Activated CD4-positive, alpha-beta T cell treated with anti-CD3 and anti-CD28 coated beads, Interleukin-2, Interleukin-4, amounts not matched to agents 100 ng/mL and 50 ng/mL, durations not matched to agents 16 hours and 8 hours (primary cell): ENCODE measurements around the gene RBFOX1.

ENCODE experiments used
- DNase-seq: peaks from one replicate; pipeline ENCODE4 v3.0.0-alpha.2; 2020; ENCODE audit warnings: low spot score

Gene RBFOX1

DNA sequence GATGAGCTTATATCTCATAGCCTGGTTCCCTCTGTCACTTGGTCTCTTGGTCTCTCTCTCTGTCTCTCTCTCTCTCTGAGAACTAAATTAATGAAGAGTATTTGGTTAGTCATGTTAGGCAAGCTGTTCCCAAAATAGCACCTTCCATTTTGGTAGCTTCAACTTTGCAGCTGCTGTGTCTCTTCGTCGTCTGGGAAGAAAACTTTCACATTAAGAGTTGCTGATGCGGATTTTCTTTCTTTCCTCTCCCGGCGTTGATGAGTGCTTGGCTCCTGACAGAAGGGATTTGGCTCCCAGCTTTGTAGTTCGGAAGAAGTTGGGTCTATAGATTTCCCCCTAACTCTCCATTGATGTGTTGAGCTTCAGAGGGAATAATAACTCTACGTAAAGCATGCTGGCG lies at the start of gene RBFOX1:
Gene RBFOX1 (plus strand): TSS at position 235 of the 400 bp plus-strand sequence.
- no peak for DNase-seq

DNA sequence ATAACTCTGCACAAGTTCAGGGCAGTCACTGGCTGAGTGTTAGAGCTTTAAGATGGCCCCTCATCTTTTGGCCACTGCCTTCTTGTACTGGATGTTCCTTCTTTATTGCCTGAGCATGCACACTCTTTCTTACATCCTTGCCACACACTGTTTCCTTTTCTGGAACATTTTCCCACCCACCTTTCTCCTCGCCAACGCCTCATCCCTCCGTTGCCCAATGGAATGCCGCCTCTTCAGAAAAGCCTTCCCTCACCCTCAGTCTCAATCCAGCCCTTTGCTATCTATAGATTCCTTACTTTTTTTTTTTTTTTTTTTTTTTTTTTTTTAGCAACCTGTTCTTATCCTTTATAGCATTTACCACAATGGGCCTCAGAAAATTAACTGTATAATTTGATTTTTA lies 47.9 kb upstream of the RBFOX1 start:
- DNase-seq: no peak

DNA sequence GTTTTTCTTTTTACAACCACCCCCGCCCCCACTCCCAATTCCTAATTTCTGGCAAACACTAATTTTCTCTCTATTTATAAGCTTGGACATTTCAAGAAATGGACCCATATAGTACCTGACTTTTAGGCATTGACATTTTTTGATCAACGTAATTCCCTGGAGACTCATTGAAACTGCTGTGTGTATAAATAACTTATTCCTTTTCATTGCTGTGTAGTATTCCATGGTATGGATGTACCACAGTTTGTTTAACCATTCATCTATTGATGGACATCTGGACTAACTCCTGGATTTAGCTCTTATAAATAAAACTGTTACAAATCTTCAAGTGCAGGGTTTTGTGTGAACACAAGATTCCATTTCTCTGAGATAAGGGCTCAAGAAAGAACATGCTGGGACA lies 47.1 kb upstream of the RBFOX1 start:
- DNase-seq: no peak

DNA sequence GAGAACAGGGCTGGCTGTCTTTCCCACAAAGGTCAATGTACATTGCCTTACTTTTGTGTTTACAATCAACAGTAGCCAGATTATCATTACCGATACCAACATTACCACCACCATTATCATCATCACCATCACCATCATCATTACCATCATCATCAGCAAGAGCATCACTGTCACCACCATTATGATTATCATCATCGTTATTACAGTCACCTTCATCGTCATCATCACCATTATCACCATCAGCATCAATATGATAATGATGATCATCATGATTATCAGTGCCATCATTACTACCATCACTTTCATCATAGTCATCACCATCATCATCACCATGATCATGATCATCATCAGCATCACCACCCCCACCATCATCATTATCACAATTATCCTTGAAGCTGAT lies 43.3 kb upstream of the RBFOX1 start:
- DNase-seq: no peak

DNA sequence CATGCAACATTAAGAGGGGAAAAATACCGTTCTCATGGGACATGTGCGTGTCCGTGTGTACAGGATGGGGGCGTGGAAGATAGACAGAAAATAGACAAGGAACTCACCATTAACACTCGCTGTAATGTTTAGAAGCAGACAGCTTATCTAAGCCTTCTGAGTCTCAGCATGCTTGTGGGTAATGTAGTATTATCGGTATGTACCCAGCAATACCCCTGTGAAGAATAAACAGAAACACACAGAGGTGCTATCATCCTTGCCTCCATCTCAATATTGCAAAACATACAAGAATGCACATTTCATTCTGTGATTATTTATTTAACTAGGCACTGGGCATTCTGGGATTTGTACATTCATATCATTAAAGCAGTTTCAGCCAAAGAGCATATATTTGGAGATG lies 42.0 kb upstream of the RBFOX1 start:
- no peak for DNase-seq

DNA sequence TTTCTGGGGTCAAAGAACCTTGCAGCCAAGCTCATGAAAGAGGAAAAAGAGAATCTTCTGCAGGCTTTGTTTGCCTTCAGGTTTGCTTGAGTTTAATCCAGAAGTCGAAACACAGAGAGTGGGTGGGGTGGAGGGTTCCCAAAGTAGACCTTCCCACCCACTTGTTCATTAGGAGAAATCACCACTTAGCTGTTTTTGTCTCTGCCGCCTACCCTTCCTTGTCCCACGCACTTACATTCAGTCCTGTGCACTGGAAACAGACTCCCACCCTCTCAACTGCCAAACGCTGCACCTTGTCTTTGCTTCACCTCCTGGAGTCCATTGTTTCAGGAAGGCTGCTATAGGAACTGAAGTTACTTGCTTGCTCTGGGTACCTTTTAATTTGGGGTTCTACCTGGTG lies 38.6 kb upstream of the RBFOX1 start:
- no peak for DNase-seq

DNA sequence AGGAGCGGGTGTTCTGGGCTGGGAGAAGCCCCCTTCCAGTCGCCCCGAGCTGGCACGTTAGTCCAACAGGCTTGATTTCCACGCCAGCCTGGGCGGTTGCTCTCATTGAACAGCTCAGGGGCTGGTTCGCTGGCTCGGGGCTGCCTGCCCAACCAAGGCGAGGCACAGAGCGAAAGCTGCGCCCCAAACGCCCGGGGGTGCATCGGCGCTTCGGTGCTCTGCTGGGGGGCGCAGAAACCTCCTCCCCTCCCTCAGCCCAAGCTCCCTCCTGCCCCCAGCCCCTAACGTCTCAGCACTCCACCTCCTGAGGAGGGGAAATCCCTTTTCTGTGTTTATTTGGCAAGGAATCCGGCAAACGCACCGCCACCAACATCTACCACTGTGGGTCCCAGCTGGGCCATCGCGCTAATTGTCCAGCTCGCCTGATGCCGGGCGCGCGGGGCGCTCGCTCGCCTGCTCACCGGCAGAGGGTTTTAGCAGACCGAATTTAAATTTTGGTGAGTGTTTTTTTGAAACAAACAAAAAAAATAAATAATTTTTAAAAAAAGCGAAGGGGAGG lies 29.5 kb upstream of the RBFOX1 start:
- DNase-seq: no peak

DNA sequence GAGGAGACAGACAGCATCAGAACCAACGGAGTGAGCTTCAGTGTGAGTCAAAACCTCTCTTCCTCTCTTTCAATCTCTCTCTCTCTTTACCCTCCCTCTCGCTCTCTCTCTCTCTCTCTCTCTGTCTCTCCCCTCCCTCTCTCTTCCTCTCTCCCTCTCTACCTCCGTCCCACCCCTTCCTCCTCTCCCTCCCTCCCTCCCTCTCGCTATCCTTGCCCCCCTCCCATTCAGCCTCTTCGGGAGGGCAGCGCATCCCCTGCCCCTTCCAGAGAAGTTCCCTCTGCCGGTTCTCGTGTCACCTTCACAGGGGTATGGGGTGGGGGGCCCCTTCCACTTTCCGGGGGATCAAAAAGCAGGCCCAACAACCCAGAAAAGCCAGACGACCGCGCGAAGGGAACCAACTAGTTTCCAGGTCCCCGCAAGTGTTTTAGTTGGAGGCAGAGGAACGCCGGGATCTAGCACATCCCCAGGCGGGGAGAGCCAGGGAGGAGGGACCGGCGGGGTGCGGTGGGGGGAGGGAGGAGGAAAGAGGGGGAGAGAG lies 28.9 kb upstream of the RBFOX1 start:
- DNase-seq: no peak

DNA sequence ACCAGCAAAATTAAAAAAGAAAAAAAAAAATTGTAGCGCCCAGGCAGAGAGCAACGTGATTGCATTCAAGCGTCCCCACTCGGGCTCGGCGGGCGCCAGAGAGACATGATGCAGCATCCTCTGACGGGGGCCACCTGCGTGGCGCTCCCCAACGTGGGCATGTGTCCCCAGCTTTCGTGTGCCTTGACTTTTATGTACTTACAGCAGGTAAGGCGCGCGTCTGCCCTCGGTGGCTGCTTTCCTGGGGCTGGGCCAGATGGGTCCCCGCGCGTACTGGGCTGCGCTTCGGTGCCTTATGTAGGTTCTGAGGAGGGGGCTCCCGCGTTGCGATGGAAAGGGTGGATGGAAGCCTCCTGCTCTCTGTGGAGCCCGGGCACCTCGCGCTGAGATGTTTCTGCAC lies 28.4 kb upstream of the RBFOX1 start:
- no peak for DNase-seq

DNA sequence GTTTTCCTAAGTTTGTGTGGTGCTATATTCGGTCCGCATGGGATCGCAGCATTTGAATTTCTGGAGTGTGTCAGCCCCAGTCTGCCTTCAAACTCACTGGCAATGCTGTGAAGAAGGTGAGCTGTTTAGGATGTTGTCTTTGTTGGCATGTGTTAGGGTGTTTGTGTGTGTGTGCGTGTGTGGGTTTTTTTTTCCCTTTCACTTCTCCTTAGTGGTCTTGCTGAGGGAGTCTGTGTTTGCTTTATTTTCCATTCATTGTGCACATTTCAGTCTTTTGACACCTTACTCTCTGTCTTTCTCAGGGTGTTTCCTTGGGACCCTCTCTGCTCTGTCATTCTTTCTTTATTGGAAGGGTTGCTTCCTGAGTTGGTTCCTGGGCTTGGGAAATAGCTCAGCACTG lies 27.7 kb upstream of the RBFOX1 start:
- no peak for DNase-seq

DNA sequence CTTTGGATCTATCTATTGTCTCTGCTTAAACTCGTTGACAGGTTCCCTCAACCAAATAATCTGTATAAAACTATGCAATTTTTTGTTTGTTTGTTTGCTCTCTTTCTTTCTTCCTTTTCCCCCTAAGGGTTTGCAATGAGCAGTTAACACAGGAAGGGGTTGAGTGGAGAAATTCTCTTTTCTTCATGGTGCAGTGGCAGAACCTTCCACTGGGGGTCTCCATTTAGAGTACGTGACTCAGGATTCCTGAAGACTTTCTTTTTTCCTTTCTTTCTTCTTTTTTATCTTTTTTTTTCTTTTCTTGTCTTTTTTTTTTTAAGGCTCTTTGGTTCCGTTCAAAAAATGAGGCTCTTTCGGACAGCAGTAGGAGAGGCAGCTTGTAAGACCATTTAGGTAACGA lies 19.5 kb upstream of the RBFOX1 start:
- DNase-seq: no peak

DNA sequence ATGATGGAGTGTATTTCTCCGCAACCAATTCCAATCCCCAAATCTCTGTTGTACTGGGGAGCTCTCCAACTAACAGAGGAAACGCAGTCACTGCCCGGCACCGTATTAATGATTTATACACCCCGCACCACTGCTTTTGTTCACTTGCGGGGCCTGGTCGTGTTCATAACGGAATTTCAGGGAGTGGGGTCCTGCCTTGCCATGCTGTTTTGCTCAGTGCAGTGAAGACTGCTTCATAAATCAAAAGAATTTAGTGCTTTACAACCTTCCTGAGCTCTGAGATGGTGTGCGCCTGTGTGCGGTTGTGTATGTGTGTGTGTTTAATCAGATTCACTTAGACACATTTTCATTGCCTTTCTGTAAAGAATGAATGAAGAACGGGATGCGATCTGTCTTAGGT lies 18.5 kb upstream of the RBFOX1 start:
- DNase-seq: no peak

DNA sequence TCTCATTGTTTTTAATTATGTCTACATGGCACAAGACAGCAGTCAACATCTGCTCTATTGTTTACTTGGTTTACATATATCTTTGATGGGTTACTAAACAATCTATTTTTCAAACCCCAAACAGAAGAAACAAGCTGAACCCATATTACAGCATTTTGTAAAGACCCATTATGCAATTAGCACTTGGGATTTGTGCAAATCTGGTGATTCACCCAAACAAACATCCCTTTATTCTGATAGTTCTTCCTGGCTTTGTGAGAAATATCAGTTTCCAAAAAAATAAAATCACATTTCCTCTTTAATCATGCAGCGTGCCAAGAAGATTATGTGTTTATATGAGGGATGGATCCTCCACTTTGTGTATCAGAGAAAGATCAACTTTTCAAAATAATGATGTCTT lies 16.8 kb upstream of the RBFOX1 start:
- no peak for DNase-seq

DNA sequence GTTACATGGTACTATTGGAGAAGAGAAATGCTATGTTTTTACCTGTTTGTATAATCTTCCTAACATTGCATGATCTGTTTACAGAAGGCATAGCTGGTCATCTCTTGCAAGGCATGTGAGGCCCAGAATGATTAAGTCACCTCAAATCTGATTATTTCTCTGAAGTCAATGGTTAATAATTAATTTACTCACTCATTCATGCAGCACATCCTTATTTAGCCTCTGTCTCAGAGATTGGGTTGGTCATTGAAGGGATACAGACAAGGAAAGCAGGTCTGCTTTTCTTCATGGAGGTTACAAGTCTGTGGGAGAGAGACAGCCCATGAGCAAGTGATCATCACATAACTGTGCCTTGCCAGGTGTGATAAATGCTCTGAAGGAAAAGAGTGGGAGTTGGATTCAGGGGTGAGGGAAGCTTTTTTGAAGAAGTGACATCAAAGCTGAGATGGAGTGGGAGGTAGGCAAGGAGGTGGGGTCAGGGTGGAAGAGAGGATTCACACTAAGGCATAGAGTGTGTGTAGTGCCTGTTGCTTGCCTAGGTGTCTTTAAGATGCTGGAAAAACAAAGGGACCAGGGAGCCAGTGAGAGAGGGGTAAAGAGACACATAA lies 16.3 kb upstream of the RBFOX1 start:
- DNase-seq: no peak

DNA sequence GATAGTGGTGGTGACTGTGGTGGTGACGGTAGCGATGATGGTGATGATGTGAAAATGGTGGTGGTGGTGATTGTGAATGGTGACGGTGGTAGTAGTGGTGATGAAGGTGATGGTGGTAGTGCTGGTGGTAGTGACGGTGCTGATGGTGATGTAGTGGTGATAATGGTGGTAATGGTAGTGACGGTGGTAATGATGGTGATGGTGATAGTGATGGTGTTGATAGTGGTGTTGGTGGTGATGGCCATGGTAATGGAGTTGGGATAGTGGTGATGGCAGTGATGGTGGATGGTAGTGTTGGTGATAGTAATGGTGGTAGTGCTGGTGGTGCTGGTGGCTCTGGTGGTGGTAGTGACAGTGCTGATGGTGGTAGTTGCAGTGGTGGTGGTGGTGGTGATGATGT lies 14.7 kb upstream of the RBFOX1 start:
- DNase-seq: no peak

DNA sequence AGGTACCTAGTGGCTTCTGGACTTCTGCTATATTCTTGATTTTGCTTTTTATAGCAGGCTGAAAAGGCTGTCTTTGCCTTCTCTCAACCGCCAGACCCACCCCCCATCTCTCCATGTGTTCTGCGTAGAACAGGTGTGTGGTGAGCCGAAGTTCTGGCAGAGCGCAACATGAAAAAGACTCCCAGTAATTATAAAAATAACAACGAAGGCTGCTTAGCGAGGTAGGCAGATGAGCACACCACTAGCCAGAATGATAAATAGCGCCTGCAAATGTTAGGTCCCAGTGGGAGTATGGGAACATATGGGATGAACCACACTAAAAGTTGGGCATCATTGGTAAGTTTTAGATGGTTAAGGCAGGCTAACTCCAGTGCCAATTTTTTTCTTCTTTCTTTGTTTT lies 14.0 kb upstream of the RBFOX1 start:
- DNase-seq: no peak

DNA sequence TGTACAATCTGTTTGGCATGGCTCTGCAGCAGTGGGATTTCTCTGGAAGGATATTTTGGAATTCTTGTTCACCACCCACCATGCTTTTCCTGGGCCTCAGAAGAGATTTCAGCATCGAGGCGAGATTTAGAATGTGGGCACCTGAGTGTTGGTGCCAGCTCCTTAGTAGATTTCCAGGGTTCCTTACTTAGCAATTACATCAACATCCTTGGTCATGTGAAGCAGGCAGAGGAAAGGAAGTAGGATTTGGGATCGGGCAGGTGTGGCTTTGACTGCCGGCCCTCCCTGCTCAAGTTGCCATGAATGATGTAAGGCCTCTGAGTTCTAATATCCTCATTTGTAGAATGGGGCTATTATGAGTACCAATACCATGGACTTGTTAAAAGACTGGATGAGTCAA lies 13.1 kb upstream of the RBFOX1 start:
- DNase-seq: no peak

DNA sequence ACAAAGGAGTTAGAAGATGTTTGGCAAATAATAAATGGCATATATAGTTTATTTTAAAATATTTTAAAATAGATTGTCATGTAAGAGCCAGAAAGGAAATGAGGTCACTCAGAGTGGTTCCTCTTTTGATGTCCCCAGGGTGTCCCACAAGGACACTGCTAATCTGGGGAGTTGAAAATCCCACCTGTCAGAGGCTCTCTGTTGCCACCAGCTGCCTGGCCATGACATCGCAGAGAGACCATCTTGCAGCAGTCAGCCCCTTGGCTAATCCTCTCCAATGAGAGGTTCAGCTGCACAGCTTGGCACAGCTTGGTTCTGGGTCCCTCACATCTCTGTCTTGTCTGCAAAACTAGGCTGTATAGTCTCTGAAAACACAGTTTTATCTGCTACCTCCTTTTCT lies 11.0 kb upstream of the RBFOX1 start:
- DNase-seq: no peak

DNA sequence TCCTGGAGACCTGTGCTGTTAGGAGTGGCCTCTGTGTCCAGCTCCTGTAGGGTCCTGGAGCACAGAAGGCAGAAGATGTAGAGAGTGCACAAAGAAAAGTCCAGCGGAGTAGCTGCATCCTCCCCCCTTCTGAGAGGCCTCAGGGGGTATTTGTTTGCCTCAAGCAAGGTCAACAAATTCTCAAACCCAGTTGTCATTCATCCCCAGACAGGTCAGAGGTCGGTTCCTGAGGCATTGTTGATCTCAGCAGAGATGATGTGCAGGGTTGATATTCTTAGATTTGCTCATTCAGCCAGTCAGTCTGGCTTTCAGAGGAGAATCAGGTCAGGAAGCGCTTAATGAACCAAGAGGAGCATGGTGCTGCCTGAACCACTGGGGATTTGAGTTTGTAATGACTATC lies 8.3 kb upstream of the RBFOX1 start:
- DNase-seq: no peak

DNA sequence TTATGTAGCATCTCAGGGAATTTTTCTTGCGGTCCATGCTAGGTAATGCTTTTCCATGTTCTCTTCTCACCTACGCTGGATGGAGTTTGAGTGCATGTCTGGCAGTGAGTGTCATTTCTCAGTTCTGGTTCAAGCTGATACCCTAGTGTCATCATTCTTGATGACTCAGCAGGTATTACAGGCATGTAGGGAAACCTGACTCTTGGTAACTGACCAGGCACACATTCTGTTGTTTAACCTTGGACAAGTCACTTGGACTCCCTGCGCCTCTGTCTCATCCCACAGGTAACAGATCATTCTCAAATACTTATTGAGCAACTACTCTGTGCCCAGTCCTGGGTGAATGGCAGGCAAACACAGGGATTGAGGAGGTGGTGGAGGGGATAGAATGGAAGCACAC lies 6.8 kb upstream of the RBFOX1 start:
- DNase-seq: no peak

DNA sequence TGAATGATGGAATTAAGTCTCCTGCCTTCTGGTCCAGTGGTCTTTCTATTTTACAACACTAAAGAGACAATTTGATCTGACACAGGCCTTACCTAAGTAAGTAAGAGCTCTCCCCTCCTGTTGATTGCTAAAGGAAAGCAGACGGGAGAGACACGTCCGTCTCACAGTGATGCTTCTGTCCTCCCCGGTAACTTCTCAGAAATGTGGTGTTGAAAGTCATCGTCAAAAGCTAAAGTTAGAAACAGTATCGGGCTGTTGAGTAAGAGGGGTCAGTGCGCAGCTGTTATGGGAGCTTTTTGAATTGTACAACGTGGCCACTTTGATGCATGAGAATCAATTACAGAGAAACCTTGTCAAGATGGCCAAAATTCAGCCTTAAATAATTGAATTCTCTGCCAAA lies 1.9 kb upstream of the RBFOX1 start:
- no peak for DNase-seq

DNA sequence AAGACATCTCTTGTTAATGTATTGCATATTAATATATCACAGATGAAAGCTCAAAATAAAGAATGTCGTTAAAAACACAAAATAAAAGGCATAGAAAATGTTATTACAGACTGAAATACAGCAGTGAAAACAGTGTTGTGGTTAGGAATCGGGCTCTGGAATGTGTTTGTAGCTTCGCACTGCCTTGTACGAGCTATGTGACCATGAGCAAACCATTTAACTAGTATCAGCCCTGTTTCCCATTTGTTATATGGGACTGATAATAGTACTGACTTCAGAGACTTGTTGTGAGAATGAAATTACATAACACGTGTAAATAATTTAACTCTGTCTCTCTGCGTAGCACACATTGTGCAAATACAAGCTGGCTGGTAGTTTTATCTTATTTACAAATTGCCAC lies 648 bp upstream of the RBFOX1 start:
- no peak for DNase-seq

DNA sequence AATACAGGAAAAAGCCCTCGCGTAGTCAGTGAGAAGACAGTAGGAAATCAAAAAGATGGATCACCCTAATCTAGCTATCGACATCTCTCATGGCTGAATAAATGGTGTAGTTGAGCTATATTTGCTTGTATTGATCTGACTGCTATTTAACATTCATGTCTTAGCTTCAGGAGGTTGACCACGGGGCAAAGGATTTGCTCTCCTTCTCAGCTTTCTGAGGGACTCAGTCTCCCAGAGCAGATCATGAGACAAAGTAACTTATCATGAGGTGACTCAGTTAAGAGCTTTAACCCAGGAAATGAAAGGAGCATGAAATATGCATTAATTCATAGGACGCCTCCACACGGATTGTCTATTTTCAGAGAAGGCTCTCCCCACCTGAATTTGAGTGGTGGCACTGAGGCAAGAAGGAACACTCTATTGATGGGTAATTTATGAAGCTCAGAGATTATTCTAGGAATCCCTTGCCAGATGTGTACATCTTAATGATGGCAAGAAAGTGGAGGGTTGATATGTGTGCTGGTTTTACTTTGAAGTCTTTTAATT lies 608 bp downstream of the RBFOX1 start:
- DNase-seq: no peak
